T-helper 1 cell (primary cell): Measurements from ENCODE around the gene LAD1.
A peak's percentile ranks its signal among the peaks of the same experiment; 100 is the strongest.

Experiments
- DNase-seq, 5 donors: peaks; one replicate each; pipeline ENCODE4 v3.0.0-alpha.2; 2012 to 2020

Gene LAD1

GRCh38 chr1:201418461-201418860, 19.3 kb upstream of the LAD1 start:
- DNase-seq, result no peak

DNA sequence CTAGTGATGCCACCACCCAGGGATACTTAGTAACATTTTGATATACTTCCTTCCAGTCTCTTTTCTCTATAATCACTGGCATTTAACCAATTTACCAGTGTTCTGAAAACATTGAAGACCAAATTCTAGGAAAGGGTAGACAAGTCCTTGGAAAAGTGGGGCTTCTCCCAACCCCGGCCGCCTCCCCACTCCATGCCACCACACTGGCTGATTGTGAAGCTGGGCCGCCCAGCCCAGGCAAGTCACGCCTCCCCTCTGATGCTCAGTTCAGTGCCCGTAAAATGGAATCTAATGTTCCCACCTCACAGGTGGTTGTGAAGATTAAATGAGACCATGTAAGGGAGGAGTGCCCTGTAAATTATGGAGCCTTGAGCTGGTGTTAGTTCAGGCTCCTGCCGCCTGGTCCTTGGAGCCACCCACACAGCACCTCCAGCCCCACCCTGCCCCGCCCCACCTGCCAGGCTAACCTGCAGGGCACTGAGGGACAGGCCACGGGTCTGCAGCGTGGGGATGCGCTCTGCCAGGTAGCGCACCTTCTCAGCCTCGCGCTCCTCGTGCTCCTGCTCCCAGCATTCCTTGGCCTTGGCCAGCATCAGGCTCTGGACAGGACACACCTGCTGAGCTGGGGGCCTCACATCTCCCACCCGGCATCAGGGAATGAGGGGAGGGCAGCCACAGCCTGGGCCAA, 15.1 kb upstream of the LAD1 start:
- no peak for DNase-seq

DNA sequence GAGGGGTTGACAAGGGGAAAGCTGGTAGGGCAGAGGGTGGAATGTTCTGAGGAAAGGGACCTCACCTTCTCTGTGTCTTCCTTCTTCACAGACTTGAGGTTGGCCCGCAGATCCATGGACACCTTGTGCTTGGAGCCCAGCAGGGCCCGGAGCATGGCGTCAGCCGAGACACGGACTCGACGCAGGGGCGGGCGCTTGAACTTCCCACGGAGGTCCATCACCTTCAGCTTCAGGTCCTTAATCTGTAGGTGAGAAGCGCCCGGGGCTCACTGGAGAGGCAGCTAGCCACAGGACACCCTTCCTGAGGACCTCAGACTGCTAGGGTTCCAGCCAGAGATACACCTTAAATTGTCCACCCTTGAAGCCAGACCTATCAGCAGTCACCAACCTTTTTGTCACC, 12.2 kb upstream of the LAD1 start:
- DNase-seq, result no peak

GRCh38 chr1:201409440-201409839, 10.3 kb upstream of the LAD1 start:
- no peak for DNase-seq

DNA sequence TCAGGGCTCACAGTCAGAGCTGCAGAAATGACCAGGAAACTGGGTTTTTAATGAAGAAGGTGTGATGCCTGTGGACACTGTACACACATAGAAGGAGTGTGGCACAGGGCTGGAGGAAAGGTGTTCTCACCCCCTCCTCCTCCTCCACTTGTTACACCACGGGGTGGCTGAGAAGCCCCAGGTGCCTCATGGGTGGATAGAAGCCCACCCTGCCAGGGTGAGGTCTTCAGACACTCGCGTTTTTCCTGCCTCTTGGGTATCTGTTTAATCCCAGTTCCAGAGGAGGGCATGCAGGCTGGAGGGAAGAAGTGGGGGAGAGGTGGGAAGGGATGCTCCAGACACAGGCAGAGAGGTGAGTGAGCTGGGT, 9.7 kb upstream of the LAD1 start:
- DNase-seq, result no peak

GRCh38 chr1:201408176-201408833, 9.2 kb upstream of the LAD1 start:
- DNase-seq, result peak; percentile 18 to 57 (median 42)

- no peak for DNase-seq
Measured at GRCh38 chr1:201406831-201407406, 7.8 kb upstream of the LAD1 start.

GRCh38 chr1:201405484-201405831, 6.3 kb upstream of the LAD1 start:
- no peak for DNase-seq

DNA sequence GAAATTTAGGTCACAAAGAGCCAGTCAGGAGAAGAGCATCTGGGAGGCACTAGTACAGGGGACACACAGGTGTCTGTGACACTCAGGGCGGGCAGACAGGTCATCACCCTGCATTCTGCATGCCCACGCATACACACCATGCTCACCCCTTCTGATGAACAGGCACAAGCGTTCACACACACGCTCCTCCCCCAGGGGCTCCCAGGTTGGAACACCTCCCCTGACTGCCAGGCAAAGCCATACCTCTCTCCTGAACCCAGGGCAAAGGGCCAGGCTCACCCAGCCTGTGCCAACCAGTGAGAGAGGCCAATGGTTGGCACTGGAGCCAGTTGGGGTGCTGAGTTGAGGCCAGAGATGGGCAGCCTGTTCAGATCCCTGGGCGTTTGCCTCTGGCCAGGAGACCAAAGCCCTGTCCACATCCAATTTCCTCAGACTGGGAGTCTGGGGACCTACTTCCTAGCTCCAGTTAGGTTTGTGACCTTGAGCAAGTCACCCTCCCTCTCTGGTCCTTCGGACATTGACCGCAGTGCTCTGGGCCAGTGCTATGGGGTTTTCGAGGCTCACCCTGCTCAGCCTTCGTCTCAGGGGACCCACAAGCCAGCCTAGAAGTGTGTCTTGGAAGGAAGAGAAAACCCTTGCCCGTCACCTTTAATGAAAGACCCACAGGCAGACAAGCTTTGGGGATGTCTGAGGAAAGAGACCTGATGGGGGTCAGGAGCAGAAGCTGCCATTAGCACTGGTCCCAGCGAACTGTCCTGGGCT, 5.8 kb upstream of the LAD1 start:
- no peak for DNase-seq

DNA sequence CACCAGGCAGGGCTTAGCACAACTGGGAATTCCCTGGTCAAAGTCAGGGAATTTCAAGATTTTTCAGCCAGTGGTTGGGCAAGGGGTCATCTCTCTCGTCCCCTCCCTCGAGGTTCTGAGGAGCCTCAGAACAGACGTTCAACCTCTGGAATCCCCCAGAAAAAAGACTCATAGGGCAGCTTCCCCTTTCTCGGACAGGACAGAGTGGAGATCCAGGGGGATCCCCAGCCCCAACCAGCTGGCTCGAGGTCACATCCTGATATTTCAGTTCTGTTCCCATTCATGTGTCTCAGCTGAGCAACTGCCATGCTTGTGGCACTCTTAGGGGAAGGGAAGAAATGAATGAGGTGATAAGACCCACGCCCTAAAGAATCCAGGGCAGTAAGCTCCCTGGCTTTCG, 4.9 kb upstream of the LAD1 start:
- no peak for DNase-seq

GRCh38 chr1:201403359-201403758, 4.2 kb upstream of the LAD1 start:
- DNase-seq, result no peak

GRCh38 chr1:201401700-201402099, 2.6 kb upstream of the LAD1 start:
- DNase-seq, result no peak

DNA sequence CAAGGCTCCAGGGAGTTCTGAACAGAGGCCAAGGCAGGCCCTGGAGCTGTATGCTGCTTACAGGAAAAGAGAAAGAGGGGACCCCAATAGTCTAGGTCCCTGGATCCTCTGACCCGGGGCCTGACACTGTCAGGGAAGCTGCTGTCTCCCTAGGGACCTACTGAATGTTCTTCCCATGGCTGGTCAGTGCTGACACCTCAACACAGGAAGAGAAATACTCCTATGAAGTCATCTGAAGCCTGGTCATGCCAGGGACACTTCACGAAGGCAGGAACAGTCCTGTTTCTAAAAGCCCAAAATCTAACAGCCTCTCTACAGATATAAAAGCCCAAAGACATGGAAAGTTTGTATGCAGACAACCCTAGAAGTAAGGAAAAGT, 1.7 kb upstream of the LAD1 start:
- no peak for DNase-seq

DNA sequence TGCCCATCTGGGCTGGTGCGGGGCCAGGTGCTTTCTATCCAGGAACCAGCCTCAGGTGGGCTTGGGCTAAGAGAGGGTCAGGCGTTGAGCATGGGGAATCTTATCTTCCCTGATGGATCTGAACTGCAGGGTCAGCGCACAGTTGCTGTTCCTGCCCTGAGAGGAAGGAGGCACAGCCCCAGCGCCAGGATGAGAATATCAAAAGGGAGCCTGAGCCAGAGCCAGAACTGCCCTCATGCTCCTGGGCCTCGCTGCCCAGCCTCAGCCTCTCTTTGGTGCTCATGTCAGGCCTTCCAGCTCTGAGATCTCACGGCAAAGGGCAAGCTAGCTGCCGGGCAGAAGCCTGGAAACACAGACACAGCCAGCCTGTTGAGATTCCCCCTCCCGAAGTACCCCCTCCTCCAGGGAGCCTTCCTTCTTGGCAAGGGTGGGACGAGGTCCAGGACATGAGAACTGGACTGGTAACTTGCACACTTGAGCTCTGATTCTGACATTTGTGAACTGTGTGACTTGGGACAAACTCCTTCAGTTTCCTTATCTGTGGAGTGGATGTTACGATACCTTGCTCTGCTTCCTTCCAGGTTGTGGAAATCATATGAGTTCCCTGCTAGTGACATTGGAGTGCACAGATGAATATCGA, 1.2 kb upstream of the LAD1 start:
- no peak for DNase-seq

GRCh38 chr1:201399352-201400126, 415 bp upstream of the LAD1 start:
- DNase-seq, result no peak

DNA sequence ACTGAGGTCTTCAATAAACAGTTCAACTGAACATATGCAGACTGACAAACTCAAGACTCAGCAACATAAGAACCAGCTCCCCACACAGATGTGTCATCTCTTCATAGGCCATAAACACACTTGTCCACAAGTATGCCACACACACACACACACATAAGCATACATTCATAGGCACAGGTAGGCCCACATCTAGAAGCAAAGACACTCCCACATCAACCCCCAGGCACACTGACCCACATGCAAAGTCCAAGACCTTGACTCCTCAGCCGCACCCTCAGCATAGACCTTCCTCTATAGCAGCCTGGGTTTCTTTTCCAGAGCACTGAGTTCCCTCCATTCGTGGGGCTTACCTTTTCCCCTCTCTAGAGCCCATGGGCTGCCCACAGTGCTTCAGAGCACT, 1.4 kb downstream of the LAD1 start:
- no peak for DNase-seq

DNA sequence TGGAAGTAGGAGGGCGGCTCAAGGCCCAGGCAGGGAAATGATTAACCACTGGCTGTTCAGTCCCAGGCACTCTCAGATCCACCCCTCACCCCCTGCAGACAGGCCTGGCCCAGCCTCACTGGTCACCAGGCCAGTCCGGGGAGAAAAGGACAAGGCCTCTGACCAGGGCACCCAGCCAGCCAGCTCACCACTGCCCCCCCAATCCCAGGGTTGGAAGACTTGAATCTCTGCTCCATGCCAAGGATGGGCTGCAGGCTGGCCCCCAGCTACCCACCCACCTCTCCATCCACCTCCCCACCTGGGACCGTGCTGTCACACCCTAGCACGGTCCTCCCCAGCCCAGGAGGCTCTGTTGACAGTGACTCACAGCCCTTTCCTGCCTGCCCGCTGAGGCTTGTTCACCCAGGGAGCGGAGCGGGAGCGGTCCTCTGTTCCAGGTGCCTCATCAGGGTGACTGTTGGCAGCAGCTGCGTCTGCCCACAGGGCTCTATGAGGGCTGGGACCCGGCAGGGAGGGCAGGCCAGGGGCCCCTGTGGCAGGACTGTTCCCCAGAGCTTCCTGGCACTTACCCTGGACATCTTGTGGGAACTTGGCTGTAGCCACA, 2.2 kb downstream of the LAD1 start:
- no peak for DNase-seq

DNA sequence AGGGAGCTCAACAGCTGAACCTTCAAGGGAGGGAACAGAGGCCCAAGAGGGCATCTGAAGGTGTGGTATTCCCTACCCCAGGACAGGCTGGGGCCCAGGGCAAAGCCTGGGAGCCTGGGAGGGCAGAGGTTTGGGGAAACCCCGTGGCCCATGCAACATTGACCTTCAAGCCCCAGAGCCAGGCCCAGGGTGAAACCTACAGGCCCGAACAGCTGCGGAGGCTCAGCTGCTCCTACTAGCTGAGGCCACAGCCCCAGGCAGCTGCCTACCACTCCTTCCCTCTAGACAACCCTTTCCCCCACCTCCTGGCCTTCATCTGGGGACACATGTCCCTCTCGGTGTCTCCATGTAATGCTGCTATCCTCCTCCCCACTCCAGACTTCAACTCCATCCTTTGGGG, 3.2 kb downstream of the LAD1 start:
- no peak for DNase-seq

DNA sequence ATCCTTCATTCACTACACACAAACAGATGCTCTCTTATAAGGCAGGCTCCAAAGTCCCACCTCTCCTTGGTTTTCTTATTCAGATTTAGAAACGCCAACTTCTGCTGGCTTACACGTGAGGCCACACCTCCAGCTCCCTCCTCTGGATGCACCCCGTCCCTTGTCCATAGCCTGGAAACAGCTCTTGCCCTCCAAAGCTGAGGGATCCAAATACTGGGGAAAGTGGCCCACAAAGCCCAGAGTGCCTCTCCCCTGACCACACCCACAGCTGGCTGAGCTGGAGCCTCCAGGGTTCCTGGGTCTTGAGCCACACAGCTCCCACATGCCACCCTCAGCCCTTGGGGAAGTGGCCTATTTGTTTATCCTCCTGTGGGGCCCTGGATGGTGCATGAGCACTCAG, 4.5 kb downstream of the LAD1 start:
- no peak for DNase-seq

GRCh38 chr1:201393076-201393475, 6.0 kb downstream of the LAD1 start:
- no peak for DNase-seq

DNA sequence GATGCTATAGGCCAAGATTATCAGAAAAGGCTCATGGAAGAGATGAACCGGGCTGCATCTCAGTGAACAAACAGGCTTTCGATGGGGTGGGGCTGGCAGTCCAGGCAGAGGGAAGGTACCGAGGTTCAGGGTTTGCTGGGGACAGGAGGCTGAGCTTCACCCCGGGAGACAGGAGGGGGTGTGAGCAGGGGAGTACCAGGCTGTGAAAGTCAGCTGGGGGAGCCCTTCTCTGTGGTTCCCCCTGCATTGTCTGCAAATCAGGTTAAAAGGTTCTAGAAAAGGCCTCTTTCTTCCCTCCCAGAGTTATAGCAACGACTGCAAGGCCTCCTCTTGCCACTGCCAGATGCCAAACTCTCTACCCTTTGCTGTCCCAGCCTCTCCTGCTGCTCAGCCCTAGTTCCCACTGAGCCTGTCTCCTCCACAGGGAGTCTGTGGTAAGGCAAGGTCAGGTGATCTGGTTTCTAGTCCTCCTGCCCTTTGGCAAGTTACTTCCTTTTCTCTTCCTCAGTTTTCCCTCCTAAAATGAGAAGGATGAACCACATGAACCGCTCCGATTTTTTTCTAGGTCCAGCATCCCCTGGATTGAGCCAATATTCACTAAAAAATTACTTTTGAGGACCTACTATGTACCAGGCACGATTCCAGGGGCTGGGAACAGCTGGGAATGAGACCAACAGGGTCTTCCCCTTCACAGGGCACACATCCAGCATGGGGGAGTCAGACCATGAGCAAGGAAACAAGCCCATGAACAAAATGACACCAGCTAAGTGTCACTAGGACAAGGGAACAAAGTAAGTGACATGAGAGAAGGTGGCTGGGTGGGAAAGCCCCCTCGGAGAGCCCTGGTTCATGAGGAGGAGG, 7.2 kb downstream of the LAD1 start:
- no peak for DNase-seq
